HG03066 (cell line): ENCODE data around the gene STING1.
"Not testable (repeated sequence)": the region's sequence is repeated elsewhere in the genome, so short reads cannot be mapped to it uniquely, and the experiment has no call there.

Source experiments
- ATAC-seq: cut with Tn5 transposase; IDR thresholded peaks from one replicate; pipeline ENCODE4 v1.9.1; 2021; ENCODE audit warnings: low read depth; ENCODE audit not compliant: unreplicated experiment

The STING1 gene

DNA sequence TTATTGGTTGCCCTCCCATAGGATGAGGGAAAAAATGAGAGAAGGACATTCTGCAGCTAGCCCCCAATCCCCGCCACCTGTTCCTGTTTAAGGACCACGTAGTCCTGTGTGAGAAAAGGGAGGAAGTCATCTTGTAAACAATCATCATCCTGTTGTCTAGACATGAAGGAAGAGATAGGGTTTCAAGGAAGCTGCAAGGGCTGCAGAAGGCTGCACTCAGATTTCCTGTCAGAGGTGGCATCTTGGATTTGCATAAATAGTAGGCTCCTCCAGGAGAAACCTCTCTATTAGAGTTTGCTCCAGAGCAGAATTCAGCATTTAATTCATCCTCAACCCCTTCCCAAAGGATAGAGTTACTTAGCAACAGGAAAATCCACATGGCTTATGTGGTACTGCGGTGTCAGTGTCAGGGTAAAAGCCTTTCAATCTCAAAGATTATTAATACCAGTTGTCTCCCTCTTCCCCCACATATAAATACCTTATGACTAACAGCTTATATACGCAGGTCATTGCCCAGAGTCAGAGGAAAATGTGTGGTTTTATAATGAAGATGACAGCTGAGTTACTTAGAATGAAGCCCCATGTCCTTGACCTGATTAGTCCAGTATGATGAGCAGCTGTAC lies 38.6 kb downstream of the STING1 start:
- no peak for ATAC-seq

DNA sequence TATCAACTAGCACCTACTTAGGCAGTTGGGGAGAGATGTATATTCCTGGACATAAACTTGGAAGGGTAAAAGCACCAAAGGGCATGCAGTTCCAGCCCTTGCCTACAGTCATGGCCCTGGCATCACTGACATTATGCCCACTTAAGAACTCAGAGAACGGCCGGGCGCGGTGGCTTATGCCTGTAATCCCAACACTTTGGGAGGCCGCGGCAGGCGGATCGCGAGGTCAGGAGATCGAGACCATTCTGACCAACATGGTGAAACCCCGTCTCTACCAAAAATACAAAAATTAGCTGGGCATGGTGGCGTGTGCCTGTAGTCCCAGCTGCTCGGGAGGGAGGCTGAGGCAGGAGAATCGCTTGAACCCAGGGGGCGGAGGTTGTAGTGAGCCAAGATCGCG lies 42.1 kb downstream of the STING1 start:
- ATAC-seq = not testable (repeated sequence)

DNA sequence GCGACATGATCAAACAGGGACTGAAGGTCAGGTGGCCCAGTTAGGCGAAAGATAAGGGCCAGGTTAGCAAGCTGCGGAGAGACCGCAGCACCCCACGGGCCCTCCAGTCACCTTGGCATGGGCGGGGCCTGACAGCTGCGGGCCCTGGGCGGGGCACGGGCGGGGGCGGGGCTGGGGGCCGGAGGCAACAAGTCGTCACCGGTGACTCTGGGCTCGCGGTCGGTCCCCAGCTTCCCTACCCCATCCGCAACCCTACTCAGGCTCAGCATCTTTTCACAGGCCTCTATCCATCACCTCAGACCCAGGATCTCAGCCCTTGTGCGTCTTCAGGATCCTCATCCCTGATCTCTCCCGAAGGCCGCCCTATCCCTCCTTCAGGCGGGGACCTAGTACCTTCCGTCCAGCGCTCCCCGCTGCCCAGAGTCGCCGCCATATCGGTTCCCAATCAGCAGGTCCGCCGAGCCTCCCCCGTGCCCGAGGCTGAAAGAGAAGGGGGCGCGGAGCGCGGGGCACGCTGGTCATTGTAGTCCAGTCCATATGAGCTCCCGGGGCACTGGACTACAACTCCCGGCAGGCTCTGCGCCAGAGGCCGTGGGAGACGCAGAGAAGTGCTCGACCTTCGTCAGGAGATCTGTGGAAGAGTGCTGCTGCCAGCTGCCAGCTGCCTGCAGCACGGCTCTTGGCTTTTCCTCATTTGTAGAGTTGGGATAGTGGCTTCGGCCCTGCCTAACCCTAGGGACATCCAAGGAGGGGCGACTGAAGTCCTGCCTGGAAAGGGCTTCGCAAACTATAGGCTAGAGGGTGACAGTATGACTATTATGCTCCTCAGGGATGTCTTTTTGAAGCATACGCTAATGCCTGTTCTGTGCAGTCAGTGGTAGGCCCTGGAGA lies 43.3 kb downstream of the STING1 start, which contains the start of gene DNAJC18:
Gene DNAJC18 (minus strand): TSS at position 513 of the 891 bp plus-strand sequence. CDS start 80 bp downstream, at position 433.
- peak; percentile 94 for ATAC-seq

- ATAC-seq = no peak
Observed at GRCh38 chr5:139438707-139439012, 43.9 kb downstream of the STING1 start.

GRCh38 chr5:139435676-139436075 lies 46.9 kb downstream of the STING1 start:
- ATAC-seq = no peak

DNA sequence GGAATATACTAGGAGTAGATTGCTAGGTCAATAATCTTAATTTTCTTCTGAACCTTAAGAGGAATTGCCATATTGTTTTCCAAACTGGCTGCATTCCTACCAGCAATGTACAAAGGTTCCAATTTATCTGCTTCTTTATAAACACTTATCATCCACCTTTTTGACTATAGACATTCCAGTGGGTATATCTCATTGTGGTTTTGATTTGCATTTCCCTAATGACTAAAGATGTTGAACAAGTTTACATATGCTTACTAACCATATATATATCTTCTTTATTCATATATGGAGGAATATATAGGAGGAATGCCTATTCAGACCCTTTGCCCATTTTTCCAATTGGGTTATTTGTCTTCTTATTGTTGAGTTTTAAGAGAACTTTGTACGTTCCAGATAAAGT lies 50.9 kb downstream of the STING1 start:
- ATAC-seq = no peak

DNA sequence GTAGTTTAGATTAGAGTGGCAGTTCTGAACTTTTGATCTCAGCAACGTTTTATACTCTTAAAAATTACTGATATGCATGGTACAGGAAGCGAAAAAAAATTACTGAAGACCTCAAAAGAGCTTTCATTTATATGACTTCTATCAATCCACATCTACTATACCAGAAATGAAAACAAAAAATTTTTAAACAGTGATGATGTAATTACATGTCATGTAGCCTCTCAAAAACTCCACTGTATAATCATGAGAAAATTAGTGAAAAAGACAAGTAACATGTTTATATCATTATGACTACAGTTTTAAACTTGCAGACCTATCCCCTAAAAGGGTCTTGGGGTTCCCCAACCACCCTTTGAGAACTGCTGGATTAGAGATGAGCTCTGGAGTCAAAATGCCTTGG lies 52.5 kb downstream of the STING1 start:
- ATAC-seq = no peak

GRCh38 chr5:139426203-139426885 lies 56.2 kb downstream of the STING1 start:
- no peak for ATAC-seq
